ENCODE results near the gene SYTL2. TPM values are rescaled to one million over a fixed set of nuclear protein-coding genes. Genes with fewer than 3 reads are reported as not detected.

The SYTL2 gene
- total and polyA plus RNA-seq, 4 donors = 2.6 to 27.4 (median 4.4) TPM

DNA sequence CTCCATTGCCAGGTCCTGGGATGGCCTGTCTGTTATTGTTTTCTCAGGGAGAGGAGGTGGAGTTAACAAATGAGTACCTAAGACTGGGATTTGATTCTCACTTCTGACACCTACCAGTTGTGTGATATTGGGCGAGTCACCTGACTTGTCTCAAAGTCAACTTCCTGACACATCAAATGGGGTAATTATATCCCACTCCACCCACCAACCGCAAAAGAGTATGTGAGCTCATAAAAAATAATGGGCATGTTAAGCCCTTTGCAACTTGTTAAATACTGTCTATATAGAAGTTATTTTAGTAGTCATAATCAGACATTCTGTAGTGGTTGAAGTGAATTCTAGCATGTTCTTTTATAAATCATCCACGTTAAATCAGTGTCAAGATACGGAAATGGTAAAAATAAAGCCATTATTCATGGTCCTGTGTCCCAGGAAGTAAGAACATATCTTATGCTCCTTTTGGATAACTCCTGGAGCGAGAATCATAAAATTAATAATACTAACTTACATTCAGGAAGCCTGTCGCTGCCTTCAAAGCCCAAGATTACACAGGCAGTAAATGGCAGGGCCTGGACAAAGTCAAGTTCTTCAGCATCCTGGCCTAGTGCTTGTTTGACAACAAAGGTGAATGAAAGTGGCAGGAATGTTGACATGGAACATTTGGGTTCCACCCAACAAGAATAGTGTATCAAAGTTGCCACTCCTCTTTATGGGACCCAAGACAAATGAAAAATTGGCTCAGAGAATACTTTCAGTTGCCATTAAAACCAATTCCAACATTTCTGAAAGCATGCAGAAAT is 54.3 kb downstream of the SYTL2 start:
- Histone ChIP-seq H3K9ac (ENCODE audit: low read depth in 1 of 2, low read length in 2 of 2) (no peak overlapping the region), H3K27ac (ENCODE audit: low read depth in 1 of 2, low read length in 2 of 2) (no peak overlapping the region), H3K4me1 (ENCODE audit: control insufficient read depth in 4 of 4, insufficient read depth in 4 of 4, low read length in 3 of 4) (no peaks in the 10 kb centered on the region), H3K27me3 (ENCODE audit: control insufficient read depth in 4 of 4, insufficient read depth in 4 of 4, low read length in 3 of 4) (no peaks in the 10 kb centered on the region), H3K4me3 (ENCODE audit: low read depth in 1 of 3, low read length in 3 of 3) (no peak overlapping the region), H3K36me3 (ENCODE audit: control insufficient read depth in 4 of 4, insufficient read depth in 3 of 4, low read depth in 1 of 4, low read length in 3 of 4) (no peaks in the 10 kb centered on the region), H3K9me3 (ENCODE audit: control insufficient read depth in 4 of 4, low read length in 3 of 4) (no peaks in the 10 kb centered on the region)
- WGBS = 86% methylated on average over 6 of the region's 6 CpGs
- no peak for TF ChIP-seq JUND (IDR thresholded peaks at IDR 0.05)
- DNase-seq (ENCODE audit: low spot score) = no peak

DNA sequence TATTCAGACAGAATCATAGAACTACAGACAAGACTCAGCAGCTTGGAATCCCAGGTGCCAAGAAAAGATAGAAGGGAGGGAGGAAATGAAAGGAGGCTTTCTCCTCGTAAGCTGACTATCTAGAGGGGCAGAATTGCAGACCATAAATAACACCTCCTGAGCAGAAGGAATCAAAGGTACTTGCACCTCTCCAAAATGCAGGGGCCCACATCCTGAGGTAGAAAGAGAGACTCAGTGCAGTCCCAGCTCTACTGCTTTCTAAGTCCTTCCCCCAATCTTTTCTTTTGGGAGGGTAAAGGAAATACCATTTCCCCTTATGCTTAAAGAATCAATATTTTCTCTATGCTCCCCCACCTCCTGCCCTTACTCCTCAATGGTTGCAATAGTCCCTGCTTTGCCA is 55.2 kb downstream of the SYTL2 start:
- no peak for TF ChIP-seq FOXA1 (IDR thresholded peaks at IDR 0.05)
- no peak for TF ChIP-seq HNF4G (IDR thresholded peaks at IDR 0.05)
- TF ChIP-seq TAF1 (conservative IDR thresholded peaks at IDR 0.05) = no peak
- TF ChIP-seq, protein P1, sequence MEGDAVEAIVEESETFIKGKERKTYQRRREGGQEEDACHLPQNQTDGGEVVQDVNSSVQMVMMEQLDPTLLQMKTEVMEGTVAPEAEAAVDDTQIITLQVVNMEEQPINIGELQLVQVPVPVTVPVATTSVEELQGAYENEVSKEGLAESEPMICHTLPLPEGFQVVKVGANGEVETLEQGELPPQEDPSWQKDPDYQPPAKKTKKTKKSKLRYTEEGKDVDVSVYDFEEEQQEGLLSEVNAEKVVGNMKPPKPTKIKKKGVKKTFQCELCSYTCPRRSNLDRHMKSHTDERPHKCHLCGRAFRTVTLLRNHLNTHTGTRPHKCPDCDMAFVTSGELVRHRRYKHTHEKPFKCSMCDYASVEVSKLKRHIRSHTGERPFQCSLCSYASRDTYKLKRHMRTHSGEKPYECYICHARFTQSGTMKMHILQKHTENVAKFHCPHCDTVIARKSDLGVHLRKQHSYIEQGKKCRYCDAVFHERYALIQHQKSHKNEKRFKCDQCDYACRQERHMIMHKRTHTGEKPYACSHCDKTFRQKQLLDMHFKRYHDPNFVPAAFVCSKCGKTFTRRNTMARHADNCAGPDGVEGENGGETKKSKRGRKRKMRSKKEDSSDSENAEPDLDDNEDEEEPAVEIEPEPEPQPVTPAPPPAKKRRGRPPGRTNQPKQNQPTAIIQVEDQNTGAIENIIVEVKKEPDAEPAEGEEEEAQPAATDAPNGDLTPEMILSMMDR (IDR thresholded peaks at IDR 0.05; ENCODE audit: low read depth, low read length, missing input control) = no peak
- TF ChIP-seq, protein P2, sequence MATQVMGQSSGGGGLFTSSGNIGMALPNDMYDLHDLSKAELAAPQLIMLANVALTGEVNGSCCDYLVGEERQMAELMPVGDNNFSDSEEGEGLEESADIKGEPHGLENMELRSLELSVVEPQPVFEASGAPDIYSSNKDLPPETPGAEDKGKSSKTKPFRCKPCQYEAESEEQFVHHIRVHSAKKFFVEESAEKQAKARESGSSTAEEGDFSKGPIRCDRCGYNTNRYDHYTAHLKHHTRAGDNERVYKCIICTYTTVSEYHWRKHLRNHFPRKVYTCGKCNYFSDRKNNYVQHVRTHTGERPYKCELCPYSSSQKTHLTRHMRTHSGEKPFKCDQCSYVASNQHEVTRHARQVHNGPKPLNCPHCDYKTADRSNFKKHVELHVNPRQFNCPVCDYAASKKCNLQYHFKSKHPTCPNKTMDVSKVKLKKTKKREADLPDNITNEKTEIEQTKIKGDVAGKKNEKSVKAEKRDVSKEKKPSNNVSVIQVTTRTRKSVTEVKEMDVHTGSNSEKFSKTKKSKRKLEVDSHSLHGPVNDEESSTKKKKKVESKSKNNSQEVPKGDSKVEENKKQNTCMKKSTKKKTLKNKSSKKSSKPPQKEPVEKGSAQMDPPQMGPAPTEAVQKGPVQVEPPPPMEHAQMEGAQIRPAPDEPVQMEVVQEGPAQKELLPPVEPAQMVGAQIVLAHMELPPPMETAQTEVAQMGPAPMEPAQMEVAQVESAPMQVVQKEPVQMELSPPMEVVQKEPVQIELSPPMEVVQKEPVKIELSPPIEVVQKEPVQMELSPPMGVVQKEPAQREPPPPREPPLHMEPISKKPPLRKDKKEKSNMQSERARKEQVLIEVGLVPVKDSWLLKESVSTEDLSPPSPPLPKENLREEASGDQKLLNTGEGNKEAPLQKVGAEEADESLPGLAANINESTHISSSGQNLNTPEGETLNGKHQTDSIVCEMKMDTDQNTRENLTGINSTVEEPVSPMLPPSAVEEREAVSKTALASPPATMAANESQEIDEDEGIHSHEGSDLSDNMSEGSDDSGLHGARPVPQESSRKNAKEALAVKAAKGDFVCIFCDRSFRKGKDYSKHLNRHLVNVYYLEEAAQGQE (IDR thresholded peaks at IDR 0.05) = no peak
- Histone ChIP-seq H3K27ac (ENCODE audit: low read depth in 1 of 2, low read length in 2 of 2) (no peak overlapping the region), H3K9ac (ENCODE audit: low read depth in 1 of 2, low read length in 2 of 2) (no peak overlapping the region), H3K9me3 (ENCODE audit: control insufficient read depth in 4 of 4, low read length in 3 of 4) (no peaks in the 10 kb centered on the region), H3K4me1 (ENCODE audit: control insufficient read depth in 4 of 4, insufficient read depth in 4 of 4, low read length in 3 of 4) (no peaks in the 10 kb centered on the region), H3K36me3 (ENCODE audit: control insufficient read depth in 4 of 4, insufficient read depth in 3 of 4, low read depth in 1 of 4, low read length in 3 of 4) (no peaks in the 10 kb centered on the region), H3K4me3 (ENCODE audit: low read depth in 1 of 3, low read length in 3 of 3) (no peak overlapping the region), H3K27me3 (ENCODE audit: control insufficient read depth in 4 of 4, insufficient read depth in 4 of 4, low read length in 3 of 4) (no peaks in the 10 kb centered on the region)
- 77% methylated on average over 1 of the region's 1 CpG for WGBS
- DNase-seq (ENCODE audit: low spot score) = no peak

DNA sequence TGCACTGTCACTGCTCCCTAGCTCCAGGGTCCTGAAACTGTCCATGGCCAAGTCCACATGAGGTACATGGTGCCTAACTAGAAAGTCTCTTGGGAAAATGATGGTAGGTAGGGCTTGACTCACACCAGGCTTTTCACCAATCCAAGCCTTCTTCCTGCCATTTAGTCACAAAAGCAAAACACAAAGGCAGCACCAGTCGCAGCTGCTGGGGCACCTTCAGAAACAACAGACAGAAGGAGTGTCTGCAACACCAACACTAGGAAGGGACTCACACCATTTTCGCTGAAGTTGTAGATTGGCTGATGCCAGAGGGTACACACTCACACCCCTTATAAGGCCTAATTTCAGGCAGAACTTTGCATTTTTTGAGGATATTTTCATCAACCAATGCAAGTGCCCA is 55.7 kb downstream of the SYTL2 start:
- DNase-seq (ENCODE audit: low spot score) = no peak
- H3K9me3 ChIP-seq (ENCODE audit: control insufficient read depth in 4 of 4, low read length in 3 of 4) = no peaks in the 10 kb centered on the region
- no peak overlapping the region for H3K27ac ChIP-seq (ENCODE audit: low read depth in 1 of 2, low read length in 2 of 2)
- no peak overlapping the region for H3K9ac ChIP-seq (ENCODE audit: low read depth in 1 of 2, low read length in 2 of 2)
- TF ChIP-seq HNF4A (conservative IDR thresholded peaks at IDR 0.05) = no peak
- no peak for TF ChIP-seq FOXA1 (IDR thresholded peaks at IDR 0.05)
- TF ChIP-seq NR2F2 (IDR thresholded peaks at IDR 0.05) = no peak
- TF ChIP-seq GABPA (IDR thresholded peaks at IDR 0.05 in 1 of 2, conservative IDR thresholded peaks at IDR 0.05 in 1 of 2) = no peak
- TF ChIP-seq HNF4G (IDR thresholded peaks at IDR 0.05) = no peak
- TF ChIP-seq, protein P1 (IDR thresholded peaks at IDR 0.05; ENCODE audit: low read depth, low read length, missing input control) = no peak
- TF ChIP-seq TAF1 (conservative IDR thresholded peaks at IDR 0.05) = no peak
- no peak for TF ChIP-seq EGR1 (IDR thresholded peaks at IDR 0.05; ENCODE audit: low read depth in 2 of 2)
- TF ChIP-seq SP1 (IDR thresholded peaks at IDR 0.05) = no peak
- TF ChIP-seq JUND (IDR thresholded peaks at IDR 0.05) = no peak
- TF ChIP-seq, protein P3, sequence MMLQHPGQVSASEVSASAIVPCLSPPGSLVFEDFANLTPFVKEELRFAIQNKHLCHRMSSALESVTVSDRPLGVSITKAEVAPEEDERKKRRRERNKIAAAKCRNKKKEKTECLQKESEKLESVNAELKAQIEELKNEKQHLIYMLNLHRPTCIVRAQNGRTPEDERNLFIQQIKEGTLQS (IDR thresholded peaks at IDR 0.05) = no peak
- TF ChIP-seq, protein P4, sequence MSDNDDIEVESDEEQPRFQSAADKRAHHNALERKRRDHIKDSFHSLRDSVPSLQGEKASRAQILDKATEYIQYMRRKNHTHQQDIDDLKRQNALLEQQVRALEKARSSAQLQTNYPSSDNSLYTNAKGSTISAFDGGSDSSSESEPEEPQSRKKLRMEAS (IDR thresholded peaks at IDR 0.05) = no peak
- no peak for TF ChIP-seq FOXA2 (IDR thresholded peaks at IDR 0.05)
- TF ChIP-seq RXRA (IDR thresholded peaks at IDR 0.05) = no peak
- no peak for TF ChIP-seq YY1 (IDR thresholded peaks at IDR 0.05)
- H3K36me3 ChIP-seq (ENCODE audit: control insufficient read depth in 4 of 4, insufficient read depth in 3 of 4, low read depth in 1 of 4, low read length in 3 of 4) = no peaks in the 10 kb centered on the region
- no peaks in the 10 kb centered on the region for H3K27me3 ChIP-seq (ENCODE audit: control insufficient read depth in 4 of 4, insufficient read depth in 4 of 4, low read length in 3 of 4)
- no peak overlapping the region for H3K4me3 ChIP-seq (ENCODE audit: low read depth in 1 of 3, low read length in 3 of 3)
- H3K4me1 ChIP-seq (ENCODE audit: control insufficient read depth in 4 of 4, insufficient read depth in 4 of 4, low read length in 3 of 4) = no peaks in the 10 kb centered on the region
- 94% methylated on average over 2 of the region's 2 CpGs for WGBS

Data from liver (tissue), 9 donors.